Suprapubic skin (tissue), 3 donors: ENCODE data around the gene CILP.

Source experiments
- POLR2A ChIP-seq, 2 donors: fragments of 450-650 bp; IDR thresholded peaks; one replicate each; pipeline ENCODE4 v1.6.1; 2017; ENCODE audit warnings: antibody characterized with exemption in 2 of 2, mild to moderate bottlenecking in 2 of 2, moderate library complexity in 2 of 2
- TF ChIP-seq, protein P1 (sequence below), 2 donors: fragments of 200-600 bp in 1 of 2; fragments of 450-650 bp in 1 of 2; sonication (generic) in 1 of 2; IDR thresholded peaks; one replicate each; pipeline ENCODE4 v1.5.1; 2016 to 2019; ENCODE audit warnings: antibody characterized with exemption in 2 of 2, mild to moderate bottlenecking in 1 of 2, moderate library complexity in 1 of 2

DNA sequence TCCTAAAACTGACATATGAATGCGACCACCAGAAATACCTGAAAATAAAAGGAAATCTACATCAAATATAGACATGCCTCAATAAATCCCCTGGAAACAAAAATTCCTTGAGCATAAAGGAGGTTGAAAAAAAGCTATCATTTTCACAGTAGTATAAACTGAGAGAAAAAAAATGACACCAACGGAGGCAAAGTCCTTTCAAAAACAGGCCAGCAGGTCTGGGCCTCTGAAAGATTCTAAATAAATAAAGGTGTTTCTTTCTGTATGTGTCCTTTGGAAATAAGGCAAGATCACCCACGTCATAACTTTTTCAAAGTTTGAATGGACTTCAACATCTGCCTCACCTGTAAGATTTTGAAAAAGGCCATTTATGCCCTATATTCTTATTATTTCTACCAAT is 31.1 kb downstream of the CILP start:
- TF ChIP-seq, protein P1, sequence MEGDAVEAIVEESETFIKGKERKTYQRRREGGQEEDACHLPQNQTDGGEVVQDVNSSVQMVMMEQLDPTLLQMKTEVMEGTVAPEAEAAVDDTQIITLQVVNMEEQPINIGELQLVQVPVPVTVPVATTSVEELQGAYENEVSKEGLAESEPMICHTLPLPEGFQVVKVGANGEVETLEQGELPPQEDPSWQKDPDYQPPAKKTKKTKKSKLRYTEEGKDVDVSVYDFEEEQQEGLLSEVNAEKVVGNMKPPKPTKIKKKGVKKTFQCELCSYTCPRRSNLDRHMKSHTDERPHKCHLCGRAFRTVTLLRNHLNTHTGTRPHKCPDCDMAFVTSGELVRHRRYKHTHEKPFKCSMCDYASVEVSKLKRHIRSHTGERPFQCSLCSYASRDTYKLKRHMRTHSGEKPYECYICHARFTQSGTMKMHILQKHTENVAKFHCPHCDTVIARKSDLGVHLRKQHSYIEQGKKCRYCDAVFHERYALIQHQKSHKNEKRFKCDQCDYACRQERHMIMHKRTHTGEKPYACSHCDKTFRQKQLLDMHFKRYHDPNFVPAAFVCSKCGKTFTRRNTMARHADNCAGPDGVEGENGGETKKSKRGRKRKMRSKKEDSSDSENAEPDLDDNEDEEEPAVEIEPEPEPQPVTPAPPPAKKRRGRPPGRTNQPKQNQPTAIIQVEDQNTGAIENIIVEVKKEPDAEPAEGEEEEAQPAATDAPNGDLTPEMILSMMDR (IDR thresholded peaks at IDR 0.05) = no peak
- TF ChIP-seq POLR2A (IDR thresholded peaks at IDR 0.05) = no peak
